ENCODE results near the gene GFY.

- TF ChIP-seq POLR2A (IDR thresholded peaks at IDR 0.05) (no peak), CTCF (IDR thresholded peaks at IDR 0.05) (no peak)
These were observed 16.2 kb downstream of the GFY start, which contains the start of gene SLC17A7 for GRCh38 chr19:49441210-49441959.

Measured in right lobe of liver (tissue), 4 donors.